Measurements from ENCODE around the gene DENND2C. TPM values are rescaled to one million over a fixed set of nuclear protein-coding genes. Genes with fewer than 3 reads are reported as not detected.

The DENND2C gene
- 1 to 10 TPM; 1.3 to 3.1 (median 1.9) TPM for total RNA-seq
- polyA plus RNA-seq, result under 1 TPM; 0.28 to 0.29 (median 0.29) TPM
- long read RNA-seq, donor 1, result 0 reads
- long read RNA-seq, donor 2, result 0 reads

GRCh38 chr1:114669562-114670082 lies at the start of gene DENND2C:
Gene DENND2C (minus strand): TSS chr1:114670049. CDS start chr1:114625984, 44,065 bp downstream.
- Histone ChIP-seq H3K4me1 (peaks cover 0 to 23% (median 12%) of the 10 kb centered on the region in 6 donors), H3K9me3 (no peaks in the 10 kb centered on the region), H3K27ac (peak within 1 kb of the TSS; percentile 37 to 79 (median 71)), H3K27me3 (replicated peaks in 1 of 7) (peaks cover 0 to 14% (median 0%) of the 10 kb centered on the region in 7 donors), H3K4me3 (peak within 1 kb of the TSS; percentile 62 to 80 (median 73)), H3K36me3 (no peaks in the 10 kb centered on the region)
- no peak for DNase-seq
- intact Hi-C loops (cut with DNase I; ENCODE audit: low total_unique reads), result no loop called here
- 1 to 3% (median 1%) methylated on average over 19 to 50 of the region's 50 CpGs for WGBS, 5 donors
- TF ChIP-seq POLR2A (IDR thresholded peaks at IDR 0.05) (no peak), CTCF (IDR thresholded peaks at IDR 0.05 in 8 of 11, conservative IDR thresholded peaks at IDR 0.05 in 3 of 11) (no peak), POLR2AphosphoS5 (IDR thresholded peaks at IDR 0.05) (no peak)

- H3K4me1 ChIP-seq, result peaks cover 16 to 32% (median 26%) of the 10 kb centered on the region in 6 donors
- no peak for DNase-seq
- no peak overlapping the region for H3K4me3 ChIP-seq
- intact Hi-C loops (cut with DNase I; ENCODE audit: low total_unique reads), result loop anchor here (5.0 to 10.0 kb wide), 2 partner anchors 38 to 135 kb away; partner anchors contain the start of genes BCAS2 and CSDE1
- H3K9me3 ChIP-seq, result no peaks in the 10 kb centered on the region
- 83 to 89% (median 85%) methylated on average over 3 of the region's 3 CpGs for WGBS, 5 donors
- H3K27ac ChIP-seq, result no peak overlapping the region
- H3K27me3 ChIP-seq (replicated peaks in 1 of 7), result no peaks in the 10 kb centered on the region
- TF ChIP-seq POLR2A (IDR thresholded peaks at IDR 0.05) (no peak), POLR2AphosphoS5 (IDR thresholded peaks at IDR 0.05) (no peak), CTCF (IDR thresholded peaks at IDR 0.05 in 8 of 11, conservative IDR thresholded peaks at IDR 0.05 in 3 of 11) (no peak)
- H3K36me3 ChIP-seq, result peaks cover 0 to 84% (median 70%) of the 10 kb centered on the region in 6 donors
Measured at GRCh38 chr1:114719424-114719787, 49.6 kb upstream of the DENND2C start.

- Histone ChIP-seq H3K27me3 (replicated peaks in 1 of 7) (no peaks in the 10 kb centered on the region), H3K4me1 (peaks cover 17 to 37% (median 29%) of the 10 kb centered on the region in 6 donors), H3K9me3 (no peaks in the 10 kb centered on the region), H3K4me3 (no peak overlapping the region), H3K27ac (no peak overlapping the region), H3K36me3 (peaks cover 0 to 84% (median 65%) of the 10 kb centered on the region in 6 donors)
- TF ChIP-seq POLR2A (IDR thresholded peaks at IDR 0.05), result no peak
- TF ChIP-seq POLR2AphosphoS5 (IDR thresholded peaks at IDR 0.05), result no peak
- TF ChIP-seq CTCF (IDR thresholded peaks at IDR 0.05 in 8 of 11, conservative IDR thresholded peaks at IDR 0.05 in 3 of 11), result no peak
- no peak for DNase-seq
- intact Hi-C loops (cut with DNase I; ENCODE audit: low total_unique reads), result loop anchor here (5.0 to 10.0 kb wide), 2 partner anchors 38 to 134 kb away; partner anchors contain the start of genes BCAS2 and CSDE1
- 88 to 91% (median 90%) methylated on average over 11 of the region's 11 CpGs for WGBS, 5 donors
Measured at GRCh38 chr1:114718661-114719423, 49.0 kb upstream of the DENND2C start.

Measured in spleen (tissue), 13 donors.